K562 (cell line): ENCODE results near the gene DAGLB. TPM values are rescaled to one million over a fixed set of nuclear protein-coding genes. Genes with fewer than 3 reads are reported as not detected.

Experiments
- ATAC-seq: fragments of 200-7000 bp; cut with Tn5 transposase; 3 replicates; pipeline ENCODE4 v1.9.1; 2020; ENCODE audit warnings: moderate library complexity
- BruUV-seq: library from RNA; stranded (reverse); fragments of 400-500 nt; replicated peaks from 2 replicates; lab custom pipeline; 2021; lab: Mats Ljungman, UMichigan
- CTCF ChIA-PET: fragments of 300-600 bp; formaldehyde crosslinking; extraction: SDS; loops from one replicate; lab custom pipeline; 2021; ENCODE audit warnings: low intra/inter-chr PET ratio; lab: Yijun Ruan, JAX
- POLR2A ChIA-PET: fragments of 300-600, 350-650 bp; sonication (Branson Sonifier 250); formaldehyde crosslinking; extraction: SDS; loops from one replicate; lab custom pipeline; 2021; ENCODE audit warnings: antibody characterized with exemption, inconsistent platforms; lab: Yijun Ruan, JAX
- DNase-seq, 4 experiments: peaks; one replicate each; pipeline versions ENCODE4 v3.0.0 to v3.0.0-alpha.2; 2011 to 2018; ENCODE audit warnings: low spot score in 3 of 4, mixed read lengths in 3 of 4; ENCODE audit errors: extremely low read depth in 1 of 4
- FAIRE-seq: peaks from 2 replicates; lab custom pipeline; 2011; peaks lifted over from hg19 to GRCh38; lab: Jason Lieb, UNC
- H2AFZ ChIP-seq: 2 replicates; pipeline ENCODE4 v1.6.0; 2011; ENCODE audit warnings: low read depth, low read length, control low read depth, inconsistent platforms
- H3K27ac ChIP-seq: fragments of 200-600 bp; 3 replicates; pipeline ENCODE4 v1.8.0; 2011; ENCODE audit warnings: low read depth, mild to moderate bottlenecking, control low read depth, inconsistent platforms, low read length, moderate library complexity, mixed read lengths; ENCODE audit errors: extremely low read depth
- H3K27me3 ChIP-seq, 2 experiments: fragments of 300-600 bp in 1 of 2; 2 replicates in 1 of 2; 3 replicates in 1 of 2; pipeline versions ENCODE4 v1.6.0 to v1.8.0; 2011; ENCODE audit warnings: inconsistent platforms in 2 of 2, low read length in 2 of 2, mild to moderate bottlenecking in 1 of 2, mixed read lengths in 1 of 2, moderate library complexity in 1 of 2; ENCODE audit not compliant: control insufficient read depth in 2 of 2, insufficient read depth in 2 of 2
- H3K36me3 ChIP-seq: fragments of 300-600 bp; 3 replicates; pipeline ENCODE4 v1.8.0; 2011; ENCODE audit warnings: mild to moderate bottlenecking, low read length, inconsistent platforms; ENCODE audit not compliant: control insufficient read depth, insufficient read depth
- H3K4me1 ChIP-seq, 2 experiments: fragments of 200-600 bp in 1 of 2; replicated peaks in 1 of 2; 2 replicates in 1 of 2; 3 replicates in 1 of 2; pipeline versions ENCODE4 v1.5.1 to v1.8.0; 2011; ENCODE audit warnings: inconsistent platforms in 2 of 2, low read length in 2 of 2, mild to moderate bottlenecking in 1 of 2, mixed read lengths in 1 of 2, moderate library complexity in 1 of 2; ENCODE audit not compliant: control insufficient read depth in 2 of 2, insufficient read depth in 2 of 2
- H3K4me2 ChIP-seq: 2 replicates; pipeline ENCODE4 v1.6.1; 2011; ENCODE audit warnings: low read length, control low read depth, inconsistent platforms, mixed read lengths; ENCODE audit not compliant: insufficient read depth
- H3K4me3 ChIP-seq: fragments of 200-600 bp; sonication (generic), shearing (Covaris generic); 2 replicates; pipeline ENCODE4 v1.5.1; 2016; ENCODE audit warnings: control low read depth, inconsistent platforms
- H3K79me2 ChIP-seq: fragments of 200-600 bp; 3 replicates; pipeline ENCODE4 v1.8.0; 2011; ENCODE audit warnings: low read length, inconsistent platforms; ENCODE audit not compliant: control insufficient read depth, insufficient read depth
- H3K9ac ChIP-seq, 2 experiments: 2 replicates each; pipeline versions ENCODE4 v1.6.0 to v1.6.1; 2011; ENCODE audit warnings: low read depth in 2 of 2, low read length in 2 of 2, control low read depth in 1 of 2, inconsistent platforms in 1 of 2, mild to moderate bottlenecking in 1 of 2, mixed read lengths in 1 of 2; ENCODE audit not compliant: insufficient read depth in 1 of 2
- H3K9me1 ChIP-seq: one replicate; pipeline ENCODE4 v1.6.0; 2011; ENCODE audit warnings: inconsistent platforms, mild to moderate bottlenecking, low read length, moderate library complexity; ENCODE audit not compliant: control insufficient read depth, insufficient read depth
- H3K9me3 ChIP-seq: replicated peaks from 2 replicates; pipeline ENCODE4 v1.5.1; 2011; ENCODE audit warnings: low read depth, low read length, inconsistent platforms; ENCODE audit not compliant: control insufficient read depth, insufficient read depth
- H4K20me1 ChIP-seq: replicated peaks from 2 replicates; pipeline ENCODE4 v1.6.1; 2011; ENCODE audit warnings: low read length, inconsistent platforms, mixed read lengths; ENCODE audit not compliant: control insufficient read depth, insufficient read depth
- ARNT ChIP-seq, 2 experiments: fragments of 450-650 bp; IDR thresholded peaks; 2 replicates each; pipeline ENCODE4 v1.6.1; 2016; ENCODE audit warnings: mild to moderate bottlenecking in 1 of 2
- BACH1 ChIP-seq: fragments of 200-800 bp; sonication (Bioruptor generic); IDR thresholded peaks from 2 replicates; pipeline ENCODE4 v1.6.1; 2016; ENCODE audit warnings: missing genetic modification characterization, missing compliant biosample characterization
- CBX1 ChIP-seq: sonication (generic); IDR thresholded peaks from 2 replicates; pipeline ENCODE4 v1.6.1; 2016; ENCODE audit warnings: antibody characterized with exemption, low read depth, mild to moderate bottlenecking
- GTF2E2 ChIP-seq: fragments of 200-800 bp; sonication (Bioruptor generic); IDR thresholded peaks from 2 replicates; pipeline ENCODE4 v1.6.1; 2016; ENCODE audit warnings: missing genetic modification characterization, missing compliant biosample characterization
- HNRNPK ChIP-seq: fragments of 200-400 bp; formaldehyde crosslinking; IDR thresholded peaks from one replicate; pipeline ENCODE4 v1.6.1; 2018; ENCODE audit warnings: mild to moderate bottlenecking, low read depth, low read length; ENCODE audit not compliant: poor library complexity, severe bottlenecking
- HNRNPUL1 ChIP-seq: fragments of 200-400 bp; formaldehyde crosslinking; IDR thresholded peaks from 2 replicates; pipeline ENCODE4 v1.6.1; 2017; ENCODE audit warnings: low read length
- KDM1A ChIP-seq, 2 experiments: fragments of 450-650 bp; IDR thresholded peaks; 2 replicates each; pipeline ENCODE4 v1.6.1; 2016; ENCODE audit warnings: mild to moderate bottlenecking in 2 of 2
- PHF21A ChIP-seq: fragments of 450-650 bp; IDR thresholded peaks from 2 replicates; pipeline ENCODE4 v1.6.1; 2017; ENCODE audit warnings: low read depth, borderline replicate concordance
- ZKSCAN1 ChIP-seq: fragments of 150-350 bp; IDR thresholded peaks from 2 replicates; pipeline ENCODE4 v1.6.1; 2016; ENCODE audit warnings: low read depth, low read length
- ZNF217 ChIP-seq: sonication (generic); formaldehyde crosslinking; IDR thresholded peaks from 2 replicates; pipeline ENCODE4 v1.8.0; 2022; ENCODE audit warnings: mild to moderate bottlenecking, missing genetic modification reagents
- ZNF449 ChIP-seq: fragments of 250-450 bp; sonication (Bioruptor Pico); IDR thresholded peaks from 2 replicates; pipeline ENCODE4 v1.8.0; 2022; ENCODE audit warnings: moderate library complexity, mild to moderate bottlenecking, inconsistent platforms
- ZNF511 ChIP-seq: sonication (generic); formaldehyde crosslinking; IDR thresholded peaks from 2 replicates; pipeline ENCODE4 v1.8.0; 2022; ENCODE audit warnings: mild to moderate bottlenecking, missing genetic modification reagents
- ZNF586 ChIP-seq: fragments of 450-650 bp; formaldehyde crosslinking; conservative IDR thresholded peaks from 2 replicates; pipeline ENCODE4 v1.4.0; 2020; ENCODE audit warnings: mild to moderate bottlenecking, moderate library complexity
- WGBS: fragments of 100-300 bp; shearing (Covaris generic); methylation state at CpG from one replicate; pipeline ENCODE4 v1.1.6; 2016; ENCODE audit warnings: low coverage, mixed read lengths; ENCODE audit not compliant: insufficient coverage; ENCODE audit errors: missing lambda C conversion rate; 5-methylcytosine and 5-hydroxymethylcytosine counted together
- in situ Hi-C: fragments of 300-500 bp; cut with MboI; formaldehyde crosslinking; loops from 4 replicates; pipeline ENCODE4 v1.15.0; 2018; ENCODE audit warnings: inconsistent platforms, mixed read lengths
- intact Hi-C: fragments of 100-400 bp; cut with micrococcal nuclease; formaldehyde crosslinking; loops from 2 replicates; pipeline ENCODE4 v1.14.2; 2022
- polyA plus RNA-seq, 8 experiments: library from polyadenylated mRNA; depleted of rRNA in 4 of 8; stranded (reverse) in 5 of 8; unstranded in 3 of 8; fragments of >200 nt; fragmentation: Nextera tagmentation in 2 of 8; fragmentation: Illumina TruSeq in 1 of 8; extraction: Ambion mirVana in 2 of 8; extraction: Trizol in 1 of 8; gene quantifications; 2 replicates each; pipeline versions ENCODE4 v1.2.1 to v1.2.3, GENCODE V29; 2011 to 2014; ENCODE audit warnings: inconsistent platforms in 1 of 8, missing spikeins in 1 of 8
- total RNA-seq, 7 experiments: library from RNA; depleted of rRNA in 6 of 7; stranded (reverse); fragments of >200 nt in 6 of 7; fragmentation: Illumina TruSeq in 2 of 7; extraction: Trizol in 2 of 7; gene quantifications; 2 replicates each; pipeline versions ENCODE4 v1.2.1 to v1.2.3, GENCODE V29; 2011 to 2021; ENCODE audit warnings: low replicate concordance in 1 of 7

DAGLB gene
- total and polyA plus RNA-seq, 9 of the 15 experiments (the other 6 are each of a cell fraction or from before 2014, with no cell fraction given), result 0.92 to 16.4 (median 9.3) TPM

GRCh38 chr7:6440381-6440780, 7.4 kb downstream of the DAGLB start:
- Histone ChIP-seq H3K4me2 (no peak overlapping the region), H3K9me3 (no peaks in the 10 kb centered on the region), H3K27ac (no peak overlapping the region), H3K4me3 (no peak overlapping the region), H3K36me3 (peaks cover 41% of the 10 kb centered on the region), H3K9me1 (peaks cover 2% of the 10 kb centered on the region), H3K27me3 (no peaks in the 10 kb centered on the region), H3K9ac (no peak overlapping the region), H4K20me1 (peaks cover 4% of the 10 kb centered on the region; the same call in 1 of the 2 replicates), H3K79me2 (peaks cover 25% of the 10 kb centered on the region), H2AFZ (no peak overlapping the region), H3K4me1 (peaks cover 2 to 5% of the 10 kb centered on the region in 2 experiments; a peak in 2 of 5 replicates)
- POLR2A ChIA-PET, result interaction anchor here (0.6 to 0.7 kb wide), 2 partner anchors 16 to 313 kb away, joined by 3 to 4 read pairs; no protein-coding TSS in a partner anchor
- WGBS, result 93% methylated on average over 5 of the region's 5 CpGs
- no peak for TF ChIP-seq ZNF586
- no peak for TF ChIP-seq ZNF217 (CRISPR knock-in tag)
- no peak for TF ChIP-seq HNRNPUL1
- no peak for TF ChIP-seq ARNT (IDR thresholded peaks at IDR 0.05)
- no peak for TF ChIP-seq PHF21A
- no peak for TF ChIP-seq ZNF449
- no peak for TF ChIP-seq GTF2E2 (tag)
- no peak for TF ChIP-seq BACH1 (tag)
- TF ChIP-seq KDM1A (IDR thresholded peaks at IDR 0.05), result no peak
- no peak for TF ChIP-seq ZNF511
- TF ChIP-seq ZKSCAN1, result no peak
- TF ChIP-seq CBX1, result no peak
- no peak for TF ChIP-seq HNRNPK
- FAIRE-seq (no peak), DNase-seq (no peak), ATAC-seq (no peak)
- in situ Hi-C loops (no loop called here), intact Hi-C loops (no loop called here)
- CTCF ChIA-PET, result no interaction called here
- BruUV-seq, result no TSS peak
